Neural cell (in vitro differentiated cells): ENCODE measurements around the gene PDYN. TPM values are rescaled to one million over a fixed set of nuclear protein-coding genes. Genes with fewer than 3 reads are reported as not detected.

Source experiments
- H2AFZ ChIP-seq: fragments of 200-600, 300-800 bp; sonication (generic), shearing (Covaris generic); 2 replicates; pipeline ENCODE4 v1.6.0; 2014; ENCODE audit warnings: low read depth, mild to moderate bottlenecking, antibody characterized with exemption, low read length, moderate library complexity
- H3F3A ChIP-seq: fragments of 200-600 bp; shearing (Covaris generic); 2 replicates; pipeline ENCODE4 v1.6.1; 2016; ENCODE audit warnings: mild to moderate bottlenecking, moderate library complexity, mixed read lengths, antibody characterized with exemption, low read length; ENCODE audit not compliant: insufficient read depth, poor library complexity, severe bottlenecking
- H3K27ac ChIP-seq: fragments of 200-600, 300-800 bp; sonication (generic), shearing (Covaris generic); 2 replicates; pipeline ENCODE4 v1.5.1; 2014; ENCODE audit warnings: mild to moderate bottlenecking, low read length, moderate library complexity
- H3K27me3 ChIP-seq: fragments of 300-800, 200-600 bp; sonication (generic), shearing (Covaris generic); 2 replicates; pipeline ENCODE4 v1.6.0; 2014; ENCODE audit warnings: mild to moderate bottlenecking, low read depth, low read length, moderate library complexity; ENCODE audit not compliant: insufficient read depth
- H3K36me3 ChIP-seq: fragments of 300-800, 200-600 bp; sonication (generic), shearing (Covaris generic); 2 replicates; pipeline ENCODE4 v1.5.1; 2014; ENCODE audit warnings: mild to moderate bottlenecking, antibody characterized with exemption, low read length, moderate library complexity; ENCODE audit not compliant: insufficient read depth
- H3K4me2 ChIP-seq: fragments of 300-800, 200-600 bp; sonication (generic), shearing (Covaris generic); 2 replicates; pipeline ENCODE4 v1.6.0; 2014; ENCODE audit warnings: mild to moderate bottlenecking, low read length
- H3K4me3 ChIP-seq: fragments of 300-800, 200-600 bp; sonication (generic), shearing (Covaris generic); 2 replicates; pipeline ENCODE4 v1.5.1; 2014; ENCODE audit warnings: mild to moderate bottlenecking, low read length, moderate library complexity
- H3K79me2 ChIP-seq: fragments of 200-600 bp; shearing (Covaris generic); replicated peaks from 2 replicates; pipeline ENCODE4 v1.6.0; 2014; ENCODE audit warnings: mild to moderate bottlenecking, low read length, moderate library complexity; ENCODE audit not compliant: insufficient read depth
- H3K9ac ChIP-seq: fragments of 300-800, 200-600 bp; sonication (generic), shearing (Covaris generic); 2 replicates; pipeline ENCODE4 v1.6.1; 2016; ENCODE audit warnings: mild to moderate bottlenecking, low read length, mixed read lengths
- H3K9me2 ChIP-seq: fragments of 200-600 bp; shearing (Covaris generic); 2 replicates; pipeline ENCODE4 v1.6.1; 2016; ENCODE audit warnings: mild to moderate bottlenecking, low read length, mixed read lengths; ENCODE audit not compliant: insufficient read depth
- H3K9me3 ChIP-seq: fragments of 200-600, 300-800 bp; sonication (generic), shearing (Covaris generic); 2 replicates; pipeline ENCODE4 v1.6.1; 2016; ENCODE audit warnings: mild to moderate bottlenecking, mixed run types, low read length, moderate library complexity, mixed read lengths
- H4K20me1 ChIP-seq: fragments of 200-600 bp; shearing (Covaris generic); 2 replicates; pipeline ENCODE4 v1.6.1; 2016; ENCODE audit warnings: mild to moderate bottlenecking, mixed run types; ENCODE audit not compliant: insufficient read depth
- EP300 ChIP-seq: fragments of 450-650 bp; conservative IDR thresholded peaks from 2 replicates; pipeline ENCODE4 v1.6.1; 2014; ENCODE audit warnings: antibody characterized with exemption, mild to moderate bottlenecking, moderate library complexity; ENCODE audit not compliant: poor library complexity, severe bottlenecking
- EZH2 ChIP-seq: fragments of 200-600, 300-800 bp; shearing (Covaris generic), sonication (generic); IDR thresholded peaks from 2 replicates; pipeline ENCODE4 v1.6.1; 2014; ENCODE audit warnings: antibody characterized with exemption, low read length, borderline replicate concordance, mild to moderate bottlenecking; ENCODE audit not compliant: insufficient read depth, poor library complexity, severe bottlenecking
- MXI1 ChIP-seq: fragments of 450-650 bp; conservative IDR thresholded peaks from 2 replicates; pipeline ENCODE4 v1.6.1; 2014; ENCODE audit warnings: antibody characterized with exemption, mild to moderate bottlenecking; ENCODE audit not compliant: poor library complexity, severe bottlenecking
- POLR2AphosphoS5 ChIP-seq: IDR thresholded peaks from 2 replicates; pipeline ENCODE4 v1.6.1; 2012
- RAD21 ChIP-seq: fragments of 450-650 bp; conservative IDR thresholded peaks from 2 replicates; pipeline ENCODE4 v1.6.1; 2014; ENCODE audit warnings: antibody characterized with exemption, mild to moderate bottlenecking, moderate library complexity
- SMC3 ChIP-seq: fragments of 450-650 bp; conservative IDR thresholded peaks from 2 replicates; pipeline ENCODE4 v1.6.1; 2014; ENCODE audit warnings: antibody characterized with exemption, mild to moderate bottlenecking, moderate library complexity; ENCODE audit not compliant: poor library complexity
- TAF1 ChIP-seq: IDR thresholded peaks from 2 replicates; pipeline ENCODE4 v1.6.1; 2012; ENCODE audit warnings: low read depth
- polyA plus RNA-seq: library from polyadenylated mRNA; depleted of rRNA; stranded (reverse); fragments of >200 nt; gene quantifications from 2 replicates; pipeline ENCODE4 v1.2.3, GENCODE V29; 2014
- TF ChIP-seq, protein P1 (sequence below): fragments of 450-650 bp; IDR thresholded peaks from 2 replicates; pipeline ENCODE4 v1.5.1; 2014; ENCODE audit warnings: antibody characterized with exemption, mild to moderate bottlenecking, moderate library complexity; ENCODE audit not compliant: poor library complexity, severe bottlenecking
- TF ChIP-seq, protein P2 (sequence below): IDR thresholded peaks from 2 replicates; pipeline ENCODE4 v1.6.1; 2012; ENCODE audit warnings: borderline replicate concordance

The PDYN gene
- polyA plus RNA-seq, 1 donor from 2014 or later: 17.3 TPM

DNA sequence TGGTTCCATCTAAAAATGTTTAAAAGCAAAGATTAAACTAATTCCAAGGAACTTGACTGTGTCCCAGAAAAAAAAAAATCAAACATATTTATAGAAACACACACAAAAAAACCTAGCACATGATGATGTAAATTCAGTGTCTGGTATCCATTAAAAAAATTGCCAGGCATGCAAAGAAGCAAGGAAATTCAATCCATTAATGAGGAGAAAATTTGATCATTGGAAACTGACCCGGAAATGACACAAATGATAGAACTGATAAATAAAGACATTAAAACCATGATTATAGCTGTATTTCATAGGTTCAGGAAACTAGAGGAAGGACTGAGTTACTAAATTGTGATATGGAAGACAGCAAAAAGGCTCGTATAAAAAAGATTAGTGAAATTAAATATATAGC lies 34.7 kb downstream of the PDYN start:
- Histone ChIP-seq H3K36me3 (no peaks in the 10 kb centered on the region), H3K4me3 (no peak overlapping the region), H3K9ac (no peak overlapping the region), H3K79me2 (no peaks in the 10 kb centered on the region), H3K4me2 (no peak overlapping the region), H3K27me3 (no peaks in the 10 kb centered on the region), H4K20me1 (no peaks in the 10 kb centered on the region), H3F3A (no peaks in the 10 kb centered on the region), H3K27ac (no peak overlapping the region), H2AFZ (no peak overlapping the region), H3K9me2 (no peaks in the 10 kb centered on the region), H3K9me3 (no peaks in the 10 kb centered on the region)
- TF ChIP-seq EZH2 (no peak), EP300 (no peak), MXI1 (no peak), POLR2AphosphoS5 (no peak), SMC3 (no peak), RAD21 (no peak), TAF1 (no peak)
- TF ChIP-seq, protein P1, sequence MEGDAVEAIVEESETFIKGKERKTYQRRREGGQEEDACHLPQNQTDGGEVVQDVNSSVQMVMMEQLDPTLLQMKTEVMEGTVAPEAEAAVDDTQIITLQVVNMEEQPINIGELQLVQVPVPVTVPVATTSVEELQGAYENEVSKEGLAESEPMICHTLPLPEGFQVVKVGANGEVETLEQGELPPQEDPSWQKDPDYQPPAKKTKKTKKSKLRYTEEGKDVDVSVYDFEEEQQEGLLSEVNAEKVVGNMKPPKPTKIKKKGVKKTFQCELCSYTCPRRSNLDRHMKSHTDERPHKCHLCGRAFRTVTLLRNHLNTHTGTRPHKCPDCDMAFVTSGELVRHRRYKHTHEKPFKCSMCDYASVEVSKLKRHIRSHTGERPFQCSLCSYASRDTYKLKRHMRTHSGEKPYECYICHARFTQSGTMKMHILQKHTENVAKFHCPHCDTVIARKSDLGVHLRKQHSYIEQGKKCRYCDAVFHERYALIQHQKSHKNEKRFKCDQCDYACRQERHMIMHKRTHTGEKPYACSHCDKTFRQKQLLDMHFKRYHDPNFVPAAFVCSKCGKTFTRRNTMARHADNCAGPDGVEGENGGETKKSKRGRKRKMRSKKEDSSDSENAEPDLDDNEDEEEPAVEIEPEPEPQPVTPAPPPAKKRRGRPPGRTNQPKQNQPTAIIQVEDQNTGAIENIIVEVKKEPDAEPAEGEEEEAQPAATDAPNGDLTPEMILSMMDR: no peak
- TF ChIP-seq, protein P2, sequence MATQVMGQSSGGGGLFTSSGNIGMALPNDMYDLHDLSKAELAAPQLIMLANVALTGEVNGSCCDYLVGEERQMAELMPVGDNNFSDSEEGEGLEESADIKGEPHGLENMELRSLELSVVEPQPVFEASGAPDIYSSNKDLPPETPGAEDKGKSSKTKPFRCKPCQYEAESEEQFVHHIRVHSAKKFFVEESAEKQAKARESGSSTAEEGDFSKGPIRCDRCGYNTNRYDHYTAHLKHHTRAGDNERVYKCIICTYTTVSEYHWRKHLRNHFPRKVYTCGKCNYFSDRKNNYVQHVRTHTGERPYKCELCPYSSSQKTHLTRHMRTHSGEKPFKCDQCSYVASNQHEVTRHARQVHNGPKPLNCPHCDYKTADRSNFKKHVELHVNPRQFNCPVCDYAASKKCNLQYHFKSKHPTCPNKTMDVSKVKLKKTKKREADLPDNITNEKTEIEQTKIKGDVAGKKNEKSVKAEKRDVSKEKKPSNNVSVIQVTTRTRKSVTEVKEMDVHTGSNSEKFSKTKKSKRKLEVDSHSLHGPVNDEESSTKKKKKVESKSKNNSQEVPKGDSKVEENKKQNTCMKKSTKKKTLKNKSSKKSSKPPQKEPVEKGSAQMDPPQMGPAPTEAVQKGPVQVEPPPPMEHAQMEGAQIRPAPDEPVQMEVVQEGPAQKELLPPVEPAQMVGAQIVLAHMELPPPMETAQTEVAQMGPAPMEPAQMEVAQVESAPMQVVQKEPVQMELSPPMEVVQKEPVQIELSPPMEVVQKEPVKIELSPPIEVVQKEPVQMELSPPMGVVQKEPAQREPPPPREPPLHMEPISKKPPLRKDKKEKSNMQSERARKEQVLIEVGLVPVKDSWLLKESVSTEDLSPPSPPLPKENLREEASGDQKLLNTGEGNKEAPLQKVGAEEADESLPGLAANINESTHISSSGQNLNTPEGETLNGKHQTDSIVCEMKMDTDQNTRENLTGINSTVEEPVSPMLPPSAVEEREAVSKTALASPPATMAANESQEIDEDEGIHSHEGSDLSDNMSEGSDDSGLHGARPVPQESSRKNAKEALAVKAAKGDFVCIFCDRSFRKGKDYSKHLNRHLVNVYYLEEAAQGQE: no peak

DNA sequence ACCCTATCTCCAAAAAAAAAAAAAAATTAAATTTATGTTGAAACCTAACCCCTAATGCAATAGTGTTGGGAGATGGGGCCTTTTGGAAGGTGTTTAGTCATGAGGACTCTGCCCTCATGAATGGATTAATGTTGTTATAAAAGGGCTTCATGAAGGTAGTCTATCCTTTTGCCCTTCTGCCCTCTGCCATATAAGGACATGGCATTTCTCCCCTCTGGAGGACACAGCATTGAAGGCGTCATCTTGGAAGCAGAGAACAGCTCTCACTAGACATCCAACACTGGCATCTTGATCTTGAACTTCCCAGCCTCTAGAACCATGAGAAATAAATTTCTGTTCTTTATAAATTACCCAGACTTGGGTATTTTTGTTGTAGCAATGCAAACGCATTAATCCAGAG lies 35.4 kb downstream of the PDYN start:
- no peaks in the 10 kb centered on the region for H3F3A ChIP-seq
- H4K20me1 ChIP-seq: no peaks in the 10 kb centered on the region
- no peak overlapping the region for H2AFZ ChIP-seq
- no peak overlapping the region for H3K4me3 ChIP-seq
- no peaks in the 10 kb centered on the region for H3K79me2 ChIP-seq
- no peaks in the 10 kb centered on the region for H3K9me2 ChIP-seq
- H3K27ac ChIP-seq: no peak overlapping the region
- H3K9ac ChIP-seq: no peak overlapping the region
- no peak overlapping the region for H3K4me2 ChIP-seq
- H3K36me3 ChIP-seq: no peaks in the 10 kb centered on the region
- H3K9me3 ChIP-seq: no peaks in the 10 kb centered on the region
- no peaks in the 10 kb centered on the region for H3K27me3 ChIP-seq
- TF ChIP-seq POLR2AphosphoS5 (no peak), EZH2 (no peak), RAD21 (no peak), TAF1 (no peak), MXI1 (no peak), SMC3 (no peak), EP300 (no peak)
- TF ChIP-seq, protein P1: no peak
- TF ChIP-seq, protein P2: no peak
